Keratinocyte (primary cell): ENCODE data around the gene PATZ1.

Experiments used
- CTCF ChIP-seq, 3 experiments: IDR thresholded peaks in 1 of 3; conservative IDR thresholded peaks in 1 of 3; optimal IDR thresholded peaks in 1 of 3; 2 replicates in 2 of 3; 3 replicates in 1 of 3; pipeline versions ENCODE3 to v1.5.1; 2011; ENCODE audit warnings: low read length in 3 of 3, mild to moderate bottlenecking in 3 of 3, moderate library complexity in 2 of 3, control low read depth in 1 of 3, inconsistent platforms in 1 of 3; ENCODE audit not compliant: insufficient read depth in 2 of 3; ENCODE audit errors: extremely low read depth in 1 of 3
- EZH2 ChIP-seq: IDR thresholded peaks from one replicate; pipeline ENCODE4 v1.6.1; 2012; ENCODE audit warnings: inconsistent platforms, mild to moderate bottlenecking, low read length, moderate library complexity

DNA sequence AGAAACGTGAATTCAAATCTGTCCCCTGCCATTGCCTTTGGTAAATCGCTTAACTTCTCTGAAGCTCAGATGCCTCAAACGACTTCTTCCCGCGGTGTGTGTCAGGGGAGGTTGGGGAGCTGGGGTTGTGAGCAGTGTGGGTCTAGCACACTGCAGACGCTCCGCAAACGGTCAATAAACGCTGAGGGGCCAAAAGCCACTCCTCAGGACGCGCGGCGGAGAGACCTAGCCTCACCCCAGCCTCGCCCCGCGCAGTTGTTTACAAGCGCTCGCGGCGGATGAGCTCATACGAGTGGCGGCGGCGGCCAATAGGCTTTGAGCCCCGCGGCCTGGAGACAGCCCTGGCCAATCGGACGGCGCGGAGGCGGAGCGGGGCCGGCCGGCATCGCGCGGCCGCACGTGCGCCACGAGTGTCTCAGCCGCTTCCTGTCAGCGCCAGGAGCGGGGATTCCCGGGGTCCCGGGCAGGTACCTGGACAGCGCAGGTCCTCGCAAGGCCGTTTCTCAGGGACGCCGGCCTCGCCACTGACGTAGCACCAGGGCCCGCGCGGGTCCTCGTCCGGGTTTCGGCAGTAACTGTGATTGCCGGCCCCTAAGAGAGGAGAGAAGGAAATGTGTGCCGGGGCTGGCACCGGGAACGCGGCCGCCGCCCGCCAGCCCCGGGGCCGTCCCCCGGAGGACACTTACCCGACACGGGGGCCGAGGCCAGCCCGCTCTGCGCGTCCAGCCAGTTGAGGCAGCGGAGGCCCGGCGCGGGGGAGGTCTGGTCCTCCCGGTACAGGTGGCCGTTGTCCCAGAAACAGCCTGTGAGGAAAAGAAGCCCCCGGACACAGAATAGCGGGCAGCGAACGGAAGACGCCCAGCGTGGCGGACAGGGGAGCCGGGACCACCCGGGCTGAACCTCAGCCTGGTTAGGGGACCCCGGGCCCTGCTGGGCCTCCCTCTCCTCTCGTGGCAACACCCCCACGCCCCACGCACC lies 55.4 kb downstream of the PATZ1 start:
- no peak for TF ChIP-seq CTCF (optimal IDR thresholded peaks at IDR 0.05 in 1 of 3, IDR thresholded peaks at IDR 0.05 in 1 of 3, conservative IDR thresholded peaks at IDR 0.05 in 1 of 3; ENCODE audit: extremely low read depth in 1 of 3, insufficient read depth in 2 of 3, low read length in 3 of 3)
- no peak for TF ChIP-seq EZH2
